Mesodermal cell (in vitro differentiated cells): ENCODE measurements around the gene B4GALT4.
"Not testable (repeated sequence)": the region's sequence is repeated elsewhere in the genome, so short reads cannot be mapped to it uniquely, and the experiment has no call there.

Experiments
- H3K27ac ChIP-seq: 2 replicates; pipeline ENCODE4 v1.7.0; 2013; ENCODE audit warnings: mild to moderate bottlenecking, low read depth, low read length, moderate library complexity; ENCODE audit not compliant: severe bottlenecking
- H3K36me3 ChIP-seq: 2 replicates; pipeline ENCODE4 v1.7.1; 2013; ENCODE audit warnings: mild to moderate bottlenecking, low read length, moderate library complexity; ENCODE audit not compliant: control insufficient read depth, insufficient read depth
- H3K4me1 ChIP-seq: one replicate; pipeline ENCODE4 v1.7.1; 2013; ENCODE audit warnings: mild to moderate bottlenecking, low read length; ENCODE audit not compliant: insufficient read depth, control insufficient read depth, poor library complexity, severe bottlenecking
- H3K4me3 ChIP-seq: 2 replicates; pipeline ENCODE4 v1.7.0; 2013; ENCODE audit warnings: low read length, control low read depth, mild to moderate bottlenecking; ENCODE audit not compliant: insufficient read depth, poor library complexity, severe bottlenecking; ENCODE audit errors: extremely low read depth
- H3K9me3 ChIP-seq: 2 replicates; pipeline ENCODE4 v1.7.1; 2013; ENCODE audit warnings: mild to moderate bottlenecking, low read length, moderate library complexity; ENCODE audit not compliant: control insufficient read depth
- WGBS, 2 experiments: methylation state at CpG; one replicate each; pipeline ENCODE4 v1.1.5; 2013; ENCODE audit warnings: missing lambda C conversion rate in 2 of 2; ENCODE audit not compliant: insufficient coverage in 2 of 2; 5-methylcytosine and 5-hydroxymethylcytosine counted together

B4GALT4 gene

GRCh38 chr3:119257654-119258410 lies 17.2 kb upstream of the B4GALT4 start:
- 97 to 98% methylated on average over 5 of the region's 8 CpGs for WGBS, 2 experiments
- Histone ChIP-seq H3K4me1 (no peaks in the 10 kb centered on the region), H3K36me3 (no peaks in the 10 kb centered on the region), H3K27ac (no peak overlapping the region), H3K9me3 (no peaks in the 10 kb centered on the region), H3K4me3 (no peak overlapping the region)

GRCh38 chr3:119257111-119257510 lies 16.4 kb upstream of the B4GALT4 start:
- WGBS, 2 experiments, result 89 to 90% methylated on average over 2 of the region's 2 CpGs
- Histone ChIP-seq H3K4me1 (no peaks in the 10 kb centered on the region), H3K4me3 (no peak overlapping the region), H3K36me3 (no peaks in the 10 kb centered on the region), H3K9me3 (no peaks in the 10 kb centered on the region), H3K27ac (no peak overlapping the region)

GRCh38 chr3:119255214-119255613 lies 14.5 kb upstream of the B4GALT4 start:
- no peaks in the 10 kb centered on the region for H3K4me1 ChIP-seq
- 100% methylated on average over 1 of the region's 2 CpGs; no CpG with 5 or more reads in 1 of the 2 experiments for WGBS, 2 experiments
- H3K4me3 ChIP-seq, result no peak overlapping the region
- H3K27ac ChIP-seq, result no peak overlapping the region
- H3K36me3 ChIP-seq, result no peaks in the 10 kb centered on the region
- H3K9me3 ChIP-seq, result no peaks in the 10 kb centered on the region

- Histone ChIP-seq H3K4me3 (no peak overlapping the region), H3K27ac (no peak overlapping the region)
- WGBS, 2 experiments, result 82 to 94% methylated on average over 2 of the region's 2 CpGs
Measured at GRCh38 chr3:119245778-119246177, 5.1 kb upstream of the B4GALT4 start.

GRCh38 chr3:119243712-119244111 lies 3.0 kb upstream of the B4GALT4 start:
- H3K4me1 ChIP-seq, result no peaks in the 10 kb centered on the region
- H3K36me3 ChIP-seq, result no peaks in the 10 kb centered on the region
- no peak overlapping the region for H3K4me3 ChIP-seq
- H3K27ac ChIP-seq, result no peak overlapping the region
- peaks cover 6% of the 10 kb centered on the region for H3K9me3 ChIP-seq

More at GRCh38 chr3:119245778-119246177, 5.1 kb upstream of the B4GALT4 start:
- peaks cover 6% of the 10 kb centered on the region for H3K9me3 ChIP-seq
- H3K36me3 ChIP-seq, result no peaks in the 10 kb centered on the region
- no peaks in the 10 kb centered on the region for H3K4me1 ChIP-seq

- H3K36me3 ChIP-seq, result not testable (repeated sequence)
- no CpG with 5 or more reads among the region's 7 CpGs for WGBS, 2 experiments
Measured at GRCh38 chr3:119243058-119243529, 2.4 kb upstream of the B4GALT4 start.

GRCh38 chr3:119242387-119243057 lies 1.8 kb upstream of the B4GALT4 start:
- WGBS, 2 experiments, result 97 to 98% methylated on average over 15 to 20 of the region's 49 CpGs
- H3K27ac ChIP-seq, H3K36me3 ChIP-seq, H3K4me1 ChIP-seq, H3K4me3 ChIP-seq, H3K9me3 ChIP-seq: not testable (repeated sequence)

More at GRCh38 chr3:119243058-119243529, 2.4 kb upstream of the B4GALT4 start:
- H3K27ac ChIP-seq, H3K9me3 ChIP-seq, H3K4me1 ChIP-seq, H3K4me3 ChIP-seq: not testable (repeated sequence)

- WGBS, 2 experiments, result 8 to 9% methylated on average over 16 of the region's 16 CpGs
- Histone ChIP-seq H3K27ac (peak overlapping the region; percentile 90), H3K36me3 (peaks cover 14% of the 10 kb centered on the region), H3K4me1 (peaks cover 6% of the 10 kb centered on the region), H3K4me3 (peak overlapping the region; percentile 51), H3K9me3 (no peaks in the 10 kb centered on the region)
Measured at GRCh38 chr3:119240101-119240590, 532 bp downstream of the B4GALT4 start.

- Histone ChIP-seq H3K4me1 (peaks cover 11% of the 10 kb centered on the region), H3K27ac (no peak overlapping the region), H3K9me3 (no peaks in the 10 kb centered on the region), H3K4me3 (peak overlapping the region; percentile 51), H3K36me3 (peaks cover 22% of the 10 kb centered on the region)
- 75% methylated on average over 3 of the region's 5 CpGs; no CpG with 5 or more reads in 1 of the 2 experiments for WGBS, 2 experiments
Measured at GRCh38 chr3:119239206-119239820, 1.4 kb downstream of the B4GALT4 start.

- Histone ChIP-seq H3K4me3 (no peak overlapping the region), H3K36me3 (peaks cover 31% of the 10 kb centered on the region), H3K9me3 (no peaks in the 10 kb centered on the region), H3K27ac (no peak overlapping the region), H3K4me1 (peaks cover 11% of the 10 kb centered on the region)
- no CpG with 5 or more reads among the region's 4 CpGs for WGBS, 2 experiments
Measured at GRCh38 chr3:119238363-119238762, 2.3 kb downstream of the B4GALT4 start.
